Parathyroid adenoma (tissue), 2 donors: ENCODE measurements around the gene ZFR2.

ENCODE experiments used
- H2AFZ ChIP-seq: fragments of 300-600 bp; sonication (generic); one replicate; pipeline ENCODE4 v1.7.0; 2017; ENCODE audit warnings: antibody characterized with exemption, mild to moderate bottlenecking
- H3K27ac ChIP-seq: fragments of 300-600 bp; sonication (generic); one replicate; pipeline ENCODE4 v1.7.0; 2017
- H3K27me3 ChIP-seq: fragments of 300-600 bp; sonication (generic); one replicate; pipeline ENCODE4 v1.7.0; 2017; ENCODE audit warnings: low read length; ENCODE audit not compliant: control insufficient read depth, insufficient read depth
- H3K36me3 ChIP-seq: fragments of 300-600 bp; sonication (generic); one replicate; pipeline ENCODE4 v1.7.0; 2017; ENCODE audit warnings: low read length; ENCODE audit not compliant: control insufficient read depth, insufficient read depth
- H3K4me1 ChIP-seq: fragments of 300-600 bp; sonication (generic); one replicate; pipeline ENCODE4 v1.7.0; 2017; ENCODE audit warnings: control low read depth
- H3K4me2 ChIP-seq: fragments of 300-600 bp; sonication (generic); one replicate; pipeline ENCODE4 v1.7.0; 2017; ENCODE audit warnings: low read length
- H3K4me3 ChIP-seq: fragments of 300-600 bp; sonication (generic); one replicate; pipeline ENCODE4 v1.7.0; 2017; ENCODE audit warnings: low read depth, low read length
- H3K79me2 ChIP-seq: fragments of 300-600 bp; sonication (generic); one replicate; pipeline ENCODE4 v1.7.0; 2017; ENCODE audit warnings: control low read depth
- H3K9ac ChIP-seq: fragments of 300-600 bp; sonication (generic); one replicate; pipeline ENCODE4 v1.7.0; 2017; ENCODE audit warnings: mild to moderate bottlenecking
- H3K9me3 ChIP-seq: fragments of 300-600 bp; sonication (generic); one replicate; pipeline ENCODE4 v1.7.0; 2017; ENCODE audit warnings: low read length; ENCODE audit not compliant: control insufficient read depth
- CTCF ChIP-seq: fragments of 300-600 bp; sonication (generic); IDR thresholded peaks from one replicate; pipeline ENCODE4 v1.7.0; 2017; ENCODE audit warnings: antibody characterized with exemption, mild to moderate bottlenecking
- donor health status: primary hyperparathyroidism.

ZFR2 gene

GRCh38 chr19:3844596-3844995 is 24.2 kb downstream of the ZFR2 start:
- Histone ChIP-seq H3K79me2 (no peaks in the 10 kb centered on the region), H3K27ac (no peak overlapping the region), H3K4me2 (no peak overlapping the region), H2AFZ (no peak overlapping the region), H3K4me1 (no peaks in the 10 kb centered on the region), H3K9me3 (no peaks in the 10 kb centered on the region), H3K9ac (no peak overlapping the region), H3K4me3 (no peak overlapping the region), H3K36me3 (no peaks in the 10 kb centered on the region), H3K27me3 (no peaks in the 10 kb centered on the region)
- no peak for TF ChIP-seq CTCF

- Histone ChIP-seq H3K36me3 (no peaks in the 10 kb centered on the region), H3K27ac (no peak overlapping the region), H3K9ac (no peak overlapping the region), H3K4me3 (no peak overlapping the region), H3K79me2 (no peaks in the 10 kb centered on the region), H2AFZ (no peak overlapping the region), H3K9me3 (no peaks in the 10 kb centered on the region), H3K4me2 (no peak overlapping the region), H3K27me3 (no peaks in the 10 kb centered on the region), H3K4me1 (no peaks in the 10 kb centered on the region)
- TF ChIP-seq CTCF: no peak
These were observed 25.9 kb downstream of the ZFR2 start for GRCh38 chr19:3842948-3843347.

- Histone ChIP-seq H3K27me3 (no peaks in the 10 kb centered on the region), H3K9ac (no peak overlapping the region), H3K4me3 (no peak overlapping the region), H3K36me3 (no peaks in the 10 kb centered on the region), H3K4me2 (no peak overlapping the region), H3K79me2 (no peaks in the 10 kb centered on the region), H2AFZ (no peak overlapping the region), H3K9me3 (no peaks in the 10 kb centered on the region), H3K4me1 (no peaks in the 10 kb centered on the region), H3K27ac (no peak overlapping the region)
- TF ChIP-seq CTCF: no peak
These were observed 28.0 kb downstream of the ZFR2 start for GRCh38 chr19:3840804-3841203.

- H3K27ac ChIP-seq: no peak overlapping the region
- no peak for TF ChIP-seq CTCF
- no peaks in the 10 kb centered on the region for H3K36me3 ChIP-seq
- H3K9ac ChIP-seq: no peak overlapping the region
- no peak overlapping the region for H3K4me3 ChIP-seq
- H3K79me2 ChIP-seq: no peaks in the 10 kb centered on the region
- H3K9me3 ChIP-seq: no peaks in the 10 kb centered on the region
- no peak overlapping the region for H2AFZ ChIP-seq
- no peaks in the 10 kb centered on the region for H3K27me3 ChIP-seq
- H3K4me2 ChIP-seq: no peak overlapping the region
- no peaks in the 10 kb centered on the region for H3K4me1 ChIP-seq
These were observed 28.9 kb downstream of the ZFR2 start for GRCh38 chr19:3839941-3840340.

GRCh38 chr19:3838661-3839060 is 30.2 kb downstream of the ZFR2 start:
- no peak overlapping the region for H2AFZ ChIP-seq
- no peak overlapping the region for H3K4me2 ChIP-seq
- no peak overlapping the region for H3K27ac ChIP-seq
- no peak overlapping the region for H3K9ac ChIP-seq
- H3K79me2 ChIP-seq: no peaks in the 10 kb centered on the region
- no peak for TF ChIP-seq CTCF
- H3K36me3 ChIP-seq: no peaks in the 10 kb centered on the region
- H3K4me1 ChIP-seq: no peaks in the 10 kb centered on the region
- no peak overlapping the region for H3K4me3 ChIP-seq
- no peaks in the 10 kb centered on the region for H3K9me3 ChIP-seq
- H3K27me3 ChIP-seq: no peaks in the 10 kb centered on the region
